GM10847 (cell line): ENCODE measurements around the gene PPP1R13B.

Experiments
- POLR2A ChIP-seq: IDR thresholded peaks from 2 replicates; pipeline ENCODE4 v1.6.1; 2011; ENCODE audit not compliant: insufficient read length; ENCODE audit errors: extremely low read depth

The PPP1R13B gene

DNA sequence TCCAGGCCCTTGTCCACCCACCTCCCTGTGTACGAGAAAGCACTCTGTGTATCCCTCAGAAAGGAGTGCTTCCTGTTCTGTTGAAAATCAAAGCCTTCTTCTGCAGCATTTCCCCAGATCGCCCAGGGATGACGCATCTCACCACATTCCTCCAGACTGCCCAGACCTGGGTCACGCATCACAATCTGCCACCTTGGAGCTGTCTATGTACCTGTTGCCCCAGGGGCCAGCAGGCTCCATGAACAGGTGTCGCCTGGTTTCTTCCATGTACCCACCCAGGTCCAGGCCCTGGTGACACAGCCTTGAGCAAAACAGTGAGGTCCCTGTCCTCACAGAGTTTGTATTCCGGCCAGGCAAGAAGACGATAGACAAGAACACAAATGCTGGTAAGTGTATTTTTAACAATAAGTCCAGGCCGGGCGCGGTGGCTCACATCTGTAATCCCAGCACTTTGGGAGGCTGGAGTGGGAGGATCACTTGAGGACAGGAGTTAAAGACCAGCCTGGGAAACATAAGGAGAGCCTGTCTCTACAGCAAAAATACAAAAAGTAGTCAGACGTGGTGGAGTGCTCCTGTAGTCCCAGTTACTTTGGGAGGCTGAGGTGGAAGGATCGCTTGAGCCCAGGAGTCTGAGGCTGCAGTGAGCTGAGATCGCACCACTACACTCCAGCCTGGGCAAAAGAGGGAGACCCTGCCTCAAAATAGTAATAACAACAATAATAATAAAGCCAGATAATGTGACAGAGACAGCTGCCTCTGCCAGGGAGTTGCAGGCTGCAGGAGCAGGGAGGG, 6.8 kb upstream of the PPP1R13B start:
- no peak for TF ChIP-seq POLR2A

DNA sequence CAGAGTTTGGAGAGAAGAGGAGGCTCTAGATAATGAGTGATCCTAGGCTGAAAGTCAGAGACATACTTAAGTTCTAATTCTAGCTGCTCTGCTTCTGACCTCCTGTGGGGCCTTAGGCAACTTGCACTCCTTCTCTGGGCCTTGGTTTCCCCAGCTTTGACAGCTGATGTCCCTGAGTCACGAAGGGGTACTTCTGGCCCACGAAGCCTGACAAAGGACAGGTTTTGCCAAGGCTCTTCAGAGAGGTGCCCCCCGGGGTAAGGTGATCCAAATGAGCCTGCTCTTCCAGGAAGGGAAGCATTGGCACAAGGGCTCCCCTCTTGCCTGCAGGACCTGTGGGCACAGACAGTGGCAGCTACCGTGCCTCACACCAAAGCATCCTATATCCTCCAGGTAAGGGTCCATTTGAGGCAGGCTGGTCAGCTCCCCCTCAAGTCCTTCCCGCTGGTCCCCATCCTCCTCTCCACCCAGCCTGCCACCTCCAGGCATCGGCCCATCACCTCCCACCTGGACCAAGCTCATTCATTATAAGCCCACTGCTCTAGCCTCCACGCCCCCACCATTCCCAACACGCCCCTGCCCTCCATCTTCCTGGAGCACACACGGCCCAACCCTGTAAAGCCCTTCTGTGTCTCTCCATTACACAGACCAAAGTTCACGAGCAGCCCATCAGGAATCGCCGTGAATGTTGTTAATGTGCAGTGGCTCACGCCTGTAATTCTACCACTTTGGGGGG, 1.9 kb upstream of the PPP1R13B start:
- TF ChIP-seq POLR2A, result no peak

DNA sequence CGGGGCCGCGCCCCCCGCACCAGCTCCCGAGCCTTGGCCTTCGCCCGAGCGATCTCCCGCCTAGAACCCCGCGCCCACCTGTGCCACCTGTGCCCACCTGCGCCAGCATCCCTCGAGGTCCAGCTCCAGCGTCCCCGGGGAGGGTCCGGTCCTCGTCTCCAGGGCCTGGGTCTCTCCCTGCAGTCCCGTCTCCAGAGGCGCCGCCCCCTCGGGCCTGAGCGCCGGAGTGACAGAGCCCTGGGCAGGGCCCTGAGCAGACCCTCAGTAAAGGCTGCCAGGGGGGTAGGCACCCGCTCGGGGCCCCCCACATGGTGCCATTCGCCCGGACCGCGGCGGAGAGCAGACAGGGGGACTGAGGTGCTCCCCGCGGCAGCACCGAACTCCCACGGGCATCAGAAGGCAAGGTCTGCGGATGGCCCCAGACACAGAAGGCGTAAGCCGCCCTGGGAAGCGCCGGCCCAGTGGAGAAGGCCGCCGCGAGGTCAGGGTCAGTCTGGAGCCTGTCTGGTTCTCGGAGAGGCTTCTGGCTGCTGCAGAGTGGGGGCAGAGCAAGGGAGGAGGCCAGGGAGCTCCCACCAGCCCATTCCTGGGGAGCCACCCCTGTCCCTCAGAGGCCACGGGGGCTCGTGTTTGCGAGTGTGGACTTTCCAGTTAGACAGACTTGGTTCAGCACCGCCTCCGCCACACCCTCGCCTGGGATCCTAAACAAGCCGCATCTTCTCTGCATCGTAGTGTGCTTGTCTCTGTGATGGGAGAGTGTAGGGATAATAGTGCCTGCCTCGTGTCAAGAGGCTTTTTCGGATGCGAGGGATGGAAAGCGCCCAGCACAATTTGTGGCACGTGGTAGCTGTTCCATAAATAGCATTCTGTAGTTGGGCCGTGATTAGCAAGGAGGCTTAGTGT, 1.1 kb upstream of the PPP1R13B start:
- no peak for TF ChIP-seq POLR2A

DNA sequence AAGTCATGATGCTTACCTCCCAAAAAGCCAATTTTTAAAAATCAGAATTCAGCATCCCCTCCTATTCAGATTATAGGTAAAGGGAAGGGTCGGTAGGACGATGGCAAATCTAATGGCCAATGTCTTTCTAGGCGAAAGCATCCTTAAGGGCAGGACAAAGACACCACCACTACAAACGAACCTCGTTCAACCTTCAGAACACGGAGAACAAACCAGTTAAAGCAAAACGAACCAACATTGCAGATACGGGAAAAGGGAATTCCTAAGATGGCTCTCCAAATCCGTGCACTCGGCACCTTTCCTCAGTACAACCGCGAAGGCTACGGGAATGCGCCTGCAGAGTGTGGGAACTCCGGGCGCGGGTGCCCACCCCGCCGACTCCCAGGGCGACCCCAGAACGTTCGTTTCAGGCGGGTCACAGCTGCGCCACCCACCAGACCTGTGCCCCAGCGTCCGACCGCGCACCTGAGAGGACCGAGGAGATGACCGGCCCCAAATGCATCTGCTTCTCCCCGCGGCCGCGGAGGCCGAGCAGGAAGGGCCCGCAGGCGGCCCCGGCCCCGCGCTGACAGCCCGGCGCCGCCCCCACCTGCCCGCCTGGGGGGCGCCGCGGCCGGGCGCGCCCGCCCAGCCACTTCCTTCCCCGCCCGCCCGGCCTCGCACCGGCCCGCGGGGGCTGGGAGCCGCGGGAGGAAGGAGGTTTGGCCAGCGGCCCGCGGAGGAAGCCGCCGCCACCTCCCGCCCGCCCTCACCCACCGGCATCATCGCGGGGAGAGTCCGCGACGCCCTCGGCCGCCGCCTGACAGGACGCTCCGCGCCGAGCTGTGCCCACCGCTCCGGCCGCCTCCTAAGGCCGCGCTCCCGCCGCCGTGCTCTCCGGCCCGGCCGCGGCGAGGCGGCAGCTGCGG, 578 bp downstream of the PPP1R13B start:
- TF ChIP-seq POLR2A, result no peak

DNA sequence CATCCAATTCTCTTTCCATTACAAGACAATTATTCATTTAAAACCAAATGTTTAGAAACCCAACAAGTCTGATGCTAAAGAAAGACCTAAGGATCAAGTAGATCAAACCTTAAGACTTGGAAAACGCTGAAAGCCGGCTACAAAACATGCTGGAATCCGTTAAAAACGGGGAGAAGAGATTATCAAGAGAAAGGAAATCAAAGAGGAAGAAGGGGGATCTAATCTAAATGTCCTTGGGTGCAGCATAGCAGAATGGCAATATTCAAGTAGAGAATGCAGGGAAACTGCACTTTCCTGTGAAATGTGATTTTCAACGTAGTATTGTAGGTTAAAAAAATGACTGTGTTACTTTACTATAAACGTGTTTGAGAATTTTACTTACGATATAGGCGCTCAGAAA, 1.3 kb downstream of the PPP1R13B start:
- no peak for TF ChIP-seq POLR2A

DNA sequence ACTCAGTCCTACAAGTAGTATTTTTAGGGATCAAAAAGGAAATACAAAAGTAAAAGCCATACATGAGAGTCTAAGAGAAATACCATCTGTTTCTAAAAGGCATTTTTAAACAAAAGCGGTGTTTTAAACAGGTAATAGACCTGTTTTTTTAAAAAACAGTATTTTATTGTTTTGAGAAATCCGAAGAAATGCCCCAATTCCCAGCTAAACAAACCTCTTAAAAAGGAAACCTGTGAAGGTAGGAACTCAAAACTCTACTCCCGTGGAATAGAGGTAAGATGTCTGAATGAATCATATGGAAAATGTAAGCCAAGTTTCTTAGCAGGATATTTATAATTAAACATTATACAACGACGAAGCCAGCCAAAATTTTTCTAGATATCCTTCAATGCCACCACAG, 2.0 kb downstream of the PPP1R13B start:
- no peak for TF ChIP-seq POLR2A

DNA sequence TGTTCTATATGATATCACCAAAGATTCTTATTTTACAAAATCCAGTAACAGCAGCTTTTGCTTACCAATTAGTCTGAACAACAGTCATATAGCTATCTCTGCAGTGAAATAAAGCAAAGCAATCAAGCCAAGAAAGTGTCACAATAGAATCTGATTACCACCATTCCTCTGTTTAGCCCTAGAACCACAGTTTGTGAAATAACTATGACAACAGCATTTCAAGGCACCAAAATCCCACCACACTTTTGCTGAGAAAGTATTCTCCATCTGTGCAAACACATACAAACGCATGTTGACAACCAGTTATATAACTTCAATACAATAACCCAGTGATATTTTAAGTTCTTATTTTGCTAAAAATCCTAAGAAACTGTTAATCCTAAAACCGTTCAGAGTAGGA, 7.4 kb downstream of the PPP1R13B start:
- no peak for TF ChIP-seq POLR2A

DNA sequence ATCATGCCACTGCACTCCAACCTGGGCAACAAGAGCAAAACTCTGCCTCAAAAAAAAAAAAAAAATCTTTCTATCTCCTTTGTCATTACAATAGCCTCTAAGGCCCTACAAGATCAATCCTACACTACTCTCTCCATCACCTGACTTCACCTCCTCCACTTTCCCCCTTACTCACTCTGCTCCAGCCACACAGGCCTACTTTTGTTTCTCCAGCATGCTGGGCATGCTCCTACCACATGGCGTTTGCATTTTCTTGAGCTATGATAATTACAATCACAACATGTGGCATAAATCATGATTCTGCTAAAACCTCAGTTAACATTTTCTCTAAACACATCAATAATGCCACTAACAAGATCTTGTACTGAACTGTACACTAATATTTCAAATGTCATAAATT, 7.8 kb downstream of the PPP1R13B start:
- no peak for TF ChIP-seq POLR2A

DNA sequence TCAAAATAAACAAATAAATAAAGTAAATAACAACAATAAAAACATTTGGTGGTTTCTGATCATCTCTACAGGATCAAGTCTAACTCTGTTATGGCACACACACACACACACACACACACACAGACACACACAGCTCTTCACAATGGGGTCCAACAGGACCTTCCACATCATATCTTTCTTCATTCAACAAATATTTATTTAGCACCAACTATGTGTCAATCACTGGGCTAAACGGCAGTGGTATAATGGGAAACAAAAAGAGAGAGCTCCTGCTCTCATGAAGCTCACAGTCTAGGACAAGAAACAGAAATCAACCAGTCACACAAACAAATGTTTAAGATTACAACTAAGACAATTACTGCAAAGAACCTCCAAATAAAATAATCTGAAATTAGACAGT, 9.3 kb downstream of the PPP1R13B start:
- no peak for TF ChIP-seq POLR2A

DNA sequence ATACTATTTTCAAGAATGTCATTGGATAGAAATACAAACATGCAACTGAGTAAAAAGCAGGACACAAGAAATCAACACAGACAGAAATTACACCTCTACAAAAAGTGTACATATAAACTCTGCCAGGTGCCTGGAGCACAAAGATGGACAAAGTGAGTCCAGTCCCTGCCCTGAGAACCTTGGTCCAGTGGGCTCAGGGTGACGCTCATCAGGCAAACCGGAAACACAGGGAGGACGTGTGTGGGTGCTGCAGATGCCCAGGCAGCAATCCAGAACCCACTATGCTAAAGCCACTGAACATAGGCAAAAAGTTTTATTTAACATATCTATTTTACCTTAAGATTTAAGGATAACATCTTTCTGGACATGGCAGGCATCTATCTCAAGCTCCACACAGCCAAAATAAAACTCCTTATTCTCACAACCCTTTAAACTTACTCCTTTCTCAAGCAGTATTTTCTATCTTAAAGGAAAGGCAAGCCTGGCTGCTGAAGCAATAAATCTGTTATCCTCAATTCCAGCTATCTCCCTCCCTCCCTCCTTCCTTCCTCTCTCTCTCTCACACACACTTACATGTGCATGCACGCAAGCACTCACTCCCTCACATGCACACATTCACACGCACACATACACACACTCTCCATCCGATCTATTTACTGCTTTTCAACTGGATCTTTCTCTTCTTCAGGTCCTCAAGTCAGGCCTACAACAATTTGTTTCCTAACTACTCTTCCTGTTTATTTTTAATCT, 10.2 kb downstream of the PPP1R13B start:
- TF ChIP-seq POLR2A, result no peak

DNA sequence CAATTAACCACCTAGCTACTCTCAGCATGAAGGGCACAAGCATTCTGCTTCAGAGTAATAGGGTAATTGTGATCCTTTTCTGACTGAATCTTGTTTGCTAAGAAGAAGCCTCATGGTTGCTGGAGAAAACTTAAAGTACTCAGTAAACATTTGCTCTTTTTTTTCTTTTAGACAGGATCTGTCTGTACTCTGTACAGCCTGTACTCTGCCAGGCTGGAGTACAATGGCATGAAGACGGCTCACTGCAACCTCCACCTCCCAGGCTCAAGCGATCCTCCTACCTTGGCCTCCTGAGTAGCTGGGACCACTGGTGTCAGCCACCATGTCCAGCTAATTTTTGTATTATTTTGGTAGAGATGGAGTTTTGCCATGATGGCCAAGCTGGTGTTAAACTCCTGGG, 12.4 kb downstream of the PPP1R13B start:
- TF ChIP-seq POLR2A, result no peak

DNA sequence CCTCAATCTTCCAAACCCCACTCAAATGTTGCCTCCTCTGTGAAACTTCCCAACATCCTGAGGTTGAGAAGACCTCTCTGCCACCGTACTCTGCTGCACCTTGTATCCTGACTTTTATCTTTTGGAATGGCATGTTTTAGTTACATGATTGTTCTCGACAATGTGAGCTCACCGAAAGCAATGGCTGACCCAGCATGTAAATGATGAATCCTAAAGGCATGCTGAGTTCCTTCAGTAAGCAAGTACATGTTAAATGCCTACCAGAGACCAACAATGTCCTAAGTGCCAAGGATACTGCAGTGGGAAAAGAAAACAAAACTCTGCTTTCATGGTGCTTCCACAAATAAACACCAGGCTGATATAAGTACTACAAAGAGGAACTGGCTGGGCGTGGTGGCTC, 13.7 kb downstream of the PPP1R13B start:
- TF ChIP-seq POLR2A, result no peak

DNA sequence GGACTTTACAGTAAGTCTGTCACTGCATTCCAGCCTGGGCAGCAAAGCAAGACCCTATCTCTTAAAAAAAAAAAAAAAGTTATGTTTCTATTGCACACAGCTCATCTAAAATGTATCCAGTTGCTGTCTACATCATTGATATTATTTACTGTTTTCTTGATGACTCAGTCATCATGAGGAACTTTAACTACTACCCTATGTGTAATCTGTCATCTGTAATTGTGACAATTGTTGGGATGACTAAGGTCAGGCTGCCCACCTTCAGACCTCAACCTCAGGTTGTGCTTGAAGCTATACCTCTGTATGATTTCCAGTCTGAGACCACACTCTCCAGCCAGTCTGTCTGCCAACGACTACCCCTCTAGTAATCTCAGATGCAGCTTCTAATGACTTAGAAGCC, 15.3 kb downstream of the PPP1R13B start:
- TF ChIP-seq POLR2A, result no peak
